Transverse colon (tissue), 3 donors: ENCODE measurements around the gene ITPKA.

Source experiments
- EP300 ChIP-seq: sonication (generic); formaldehyde crosslinking; IDR thresholded peaks from one replicate; pipeline ENCODE4 v1.6.1; 2017; ENCODE audit warnings: antibody characterized with exemption, low read depth
- TF ChIP-seq, protein P1 (sequence below), 5 experiments: fragments of 200-600 bp in 3 of 5; fragments of 450-650 bp in 2 of 5; sonication (generic) in 3 of 5; IDR thresholded peaks; 1 replicate in 2 of 5; 2 replicates in 3 of 5; pipeline ENCODE4 v1.5.1; 2016 to 2017; ENCODE audit warnings: antibody characterized with exemption in 5 of 5, inconsistent platforms in 3 of 5, mild to moderate bottlenecking in 2 of 5, moderate library complexity in 1 of 5

GRCh38 chr15:41491889-41492288 is 1.8 kb upstream of the ITPKA start:
- TF ChIP-seq, protein P1, sequence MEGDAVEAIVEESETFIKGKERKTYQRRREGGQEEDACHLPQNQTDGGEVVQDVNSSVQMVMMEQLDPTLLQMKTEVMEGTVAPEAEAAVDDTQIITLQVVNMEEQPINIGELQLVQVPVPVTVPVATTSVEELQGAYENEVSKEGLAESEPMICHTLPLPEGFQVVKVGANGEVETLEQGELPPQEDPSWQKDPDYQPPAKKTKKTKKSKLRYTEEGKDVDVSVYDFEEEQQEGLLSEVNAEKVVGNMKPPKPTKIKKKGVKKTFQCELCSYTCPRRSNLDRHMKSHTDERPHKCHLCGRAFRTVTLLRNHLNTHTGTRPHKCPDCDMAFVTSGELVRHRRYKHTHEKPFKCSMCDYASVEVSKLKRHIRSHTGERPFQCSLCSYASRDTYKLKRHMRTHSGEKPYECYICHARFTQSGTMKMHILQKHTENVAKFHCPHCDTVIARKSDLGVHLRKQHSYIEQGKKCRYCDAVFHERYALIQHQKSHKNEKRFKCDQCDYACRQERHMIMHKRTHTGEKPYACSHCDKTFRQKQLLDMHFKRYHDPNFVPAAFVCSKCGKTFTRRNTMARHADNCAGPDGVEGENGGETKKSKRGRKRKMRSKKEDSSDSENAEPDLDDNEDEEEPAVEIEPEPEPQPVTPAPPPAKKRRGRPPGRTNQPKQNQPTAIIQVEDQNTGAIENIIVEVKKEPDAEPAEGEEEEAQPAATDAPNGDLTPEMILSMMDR (IDR thresholded peaks at IDR 0.05) = no peak
- no peak for TF ChIP-seq EP300
